ENCODE measurements around the gene ZNRF1.

GRCh38 chr16:75138233-75138632 lies 139.4 kb downstream of the ZNRF1 start:
- TF ChIP-seq CTCF (IDR thresholded peaks at IDR 0.05; ENCODE audit: low read depth, low read length, missing input control) (no peak), GABPA (IDR thresholded peaks at IDR 0.05 in 1 of 2, conservative IDR thresholded peaks at IDR 0.05 in 1 of 2) (no peak), REST (IDR thresholded peaks at IDR 0.05) (no peak), RAD21 (IDR thresholded peaks at IDR 0.05) (no peak), EGR1 (IDR thresholded peaks at IDR 0.05; ENCODE audit: low read depth in 2 of 2) (no peak), RXRA (IDR thresholded peaks at IDR 0.05) (no peak), FOXA1 (IDR thresholded peaks at IDR 0.05) (no peak), JUND (IDR thresholded peaks at IDR 0.05) (no peak), MAX (IDR thresholded peaks at IDR 0.05) (no peak), SP1 (IDR thresholded peaks at IDR 0.05) (no peak)
